ENCODE data around the gene PI4K2B. TPM values are rescaled to one million over a fixed set of nuclear protein-coding genes. Genes with fewer than 3 reads are reported as not detected.

Gene PI4K2B
- total and polyA plus RNA-seq, 2 experiments from 2014 or later, result 6.7 to 21.4 TPM

GRCh38 chr4:25190407-25190806 is 43.4 kb upstream of the PI4K2B start (continued):
- TF ChIP-seq CTCF (conservative IDR thresholded peaks at IDR 0.05; ENCODE audit: low read depth in 2 of 2), result peak; percentile 43 to 57
- no peak for TF ChIP-seq JUNB (IDR thresholded peaks at IDR 0.05; ENCODE audit: unreplicated experiment)
- no peak for TF ChIP-seq CREB1 (CRISPR knock-in tag; IDR thresholded peaks at IDR 0.05; ENCODE audit: low read depth)
- no peak for TF ChIP-seq ZNF331 (CRISPR knock-in tag; IDR thresholded peaks at IDR 0.05; ENCODE audit: low read depth)

- Histone ChIP-seq H3K9me2 (ENCODE audit: insufficient read depth) (0 out of 2 replicates have a peak, but pooled peaks cover 4% of the 10 kb centered on the region), H4K20me1 (replicated peaks; ENCODE audit: insufficient read depth) (no peaks in the 10 kb centered on the region), H3F3A (replicated peaks; ENCODE audit: low read depth) (no peaks in the 10 kb centered on the region), H3K4me3 (no peak overlapping the region), H3K79me2 (replicated peaks; ENCODE audit: insufficient read depth) (no peaks in the 10 kb centered on the region), H3K27me3 (ENCODE audit: insufficient read depth) (no peaks in the 10 kb centered on the region), H2AFZ (no peak overlapping the region), H3K36me3 (ENCODE audit: insufficient read depth) (no peaks in the 10 kb centered on the region), H3K4me2 (no peak overlapping the region), H3K4me1 (ENCODE audit: insufficient read depth) (no peaks in the 10 kb centered on the region), H3K27ac (ENCODE audit: low read depth) (no peak overlapping the region)
- DNase-seq (ENCODE audit: low spot score) (no peak), ATAC-seq (no peak)
- Mint-ChIP-seq H3K27ac (no peak overlapping the region), H3K36me3 (ENCODE audit: low read depth) (no peaks in the 10 kb centered on the region), H3K4me1 (no peaks in the 10 kb centered on the region), H3K27me3 (ENCODE audit: insufficient read depth, low read depth, poor library complexity) (no peaks in the 10 kb centered on the region), H3K9me3 (no peaks in the 10 kb centered on the region), H3K4me3 (no peak overlapping the region)
- TF ChIP-seq REST (IDR thresholded peaks at IDR 0.05; ENCODE audit: unreplicated experiment) (no peak), ZNF114 (CRISPR knock-in tag; IDR thresholded peaks at IDR 0.05) (no peak), CTCF (conservative IDR thresholded peaks at IDR 0.05; ENCODE audit: low read depth in 2 of 2) (no peak), STAT1 (IDR thresholded peaks at IDR 0.05; ENCODE audit: unreplicated experiment) (no peak)
These were observed 35.1 kb upstream of the PI4K2B start for GRCh38 chr4:25198713-25199112.
